Retinal pigment epithelial cell (primary cell): Measurements from ENCODE around the gene DSCAML1.

ENCODE experiments used
- DNase-seq: peaks from one replicate; pipeline ENCODE4 v3.0.0-alpha.2; 2010; ENCODE audit warnings: low read depth
- H3K4me3 ChIP-seq: 2 replicates; pipeline ENCODE4 v1.5.1; 2011; ENCODE audit warnings: mild to moderate bottlenecking, low read length, control low read depth, moderate library complexity
- CTCF ChIP-seq: conservative IDR thresholded peaks from 2 replicates; pipeline ENCODE4 v1.5.1; 2011; ENCODE audit warnings: low read depth, low read length, control low read depth, inconsistent platforms

The DSCAML1 gene

DNA sequence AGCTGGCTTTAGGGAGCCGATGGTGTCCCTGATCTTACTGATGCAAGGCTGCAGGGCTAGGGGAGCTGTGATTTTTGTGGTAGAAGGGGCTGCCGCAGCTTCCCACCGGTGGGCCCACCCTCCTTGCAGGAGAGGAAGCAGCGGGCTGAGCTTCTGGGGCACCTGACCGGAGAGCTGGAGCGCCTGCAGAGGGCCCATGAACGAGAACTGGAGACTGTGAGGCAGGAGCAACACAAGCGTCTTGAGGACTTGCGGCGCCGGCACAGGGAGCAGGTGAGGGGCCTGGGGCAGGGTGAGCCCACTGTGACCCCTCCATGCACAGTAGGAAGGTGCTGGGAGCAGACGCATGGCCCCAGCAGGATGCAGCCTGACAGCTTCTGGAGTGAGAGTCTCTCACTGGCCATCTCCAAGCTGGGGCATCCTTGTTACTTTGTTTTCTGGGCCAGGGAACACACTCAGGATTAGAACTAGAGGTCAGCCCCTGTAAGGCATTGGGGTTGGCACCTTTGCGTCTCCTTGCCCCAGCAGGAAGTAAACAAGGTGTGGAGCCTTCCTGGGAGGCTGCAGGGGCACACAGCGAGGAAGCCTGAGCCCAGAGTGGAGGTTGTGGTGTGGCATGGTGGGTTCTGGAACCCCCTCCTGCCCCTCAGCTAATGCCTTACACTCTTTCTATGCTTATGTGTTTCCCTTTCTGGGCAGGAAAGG, 402.6 kb downstream of the DSCAML1 start:
- TF ChIP-seq CTCF = no peak
- DNase-seq = no peak
- no peak overlapping the region for H3K4me3 ChIP-seq

DNA sequence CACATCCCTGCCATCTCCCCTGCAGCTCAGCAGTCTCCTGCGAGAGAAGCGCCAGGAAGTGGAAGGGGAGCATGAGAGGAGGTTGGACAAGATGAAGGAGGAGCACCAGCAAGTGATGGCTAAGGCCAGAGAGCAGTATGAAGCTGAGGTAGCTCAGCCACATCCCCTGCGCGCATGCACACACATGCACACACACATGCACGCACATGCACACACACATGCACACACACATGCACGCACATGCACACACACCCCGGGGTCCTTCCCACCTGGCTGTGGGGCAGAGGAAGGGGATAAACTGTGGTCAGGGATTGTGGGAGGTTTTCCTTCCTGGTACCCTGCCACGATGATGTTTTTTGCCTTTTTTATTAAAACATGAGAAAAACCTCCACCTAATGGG, 404.0 kb downstream of the DSCAML1 start:
- no peak overlapping the region for H3K4me3 ChIP-seq
- TF ChIP-seq CTCF = no peak
- no peak for DNase-seq

GRCh38 chr11:117392001-117392690, 404.9 kb downstream of the DSCAML1 start:
- H3K4me3 ChIP-seq = no peak overlapping the region
- no peak for TF ChIP-seq CTCF
- no peak for DNase-seq

- no peak for TF ChIP-seq CTCF
- DNase-seq = no peak
- H3K4me3 ChIP-seq = no peak overlapping the region
These were observed 405.8 kb downstream of the DSCAML1 start for GRCh38 chr11:117391181-117391580.

DNA sequence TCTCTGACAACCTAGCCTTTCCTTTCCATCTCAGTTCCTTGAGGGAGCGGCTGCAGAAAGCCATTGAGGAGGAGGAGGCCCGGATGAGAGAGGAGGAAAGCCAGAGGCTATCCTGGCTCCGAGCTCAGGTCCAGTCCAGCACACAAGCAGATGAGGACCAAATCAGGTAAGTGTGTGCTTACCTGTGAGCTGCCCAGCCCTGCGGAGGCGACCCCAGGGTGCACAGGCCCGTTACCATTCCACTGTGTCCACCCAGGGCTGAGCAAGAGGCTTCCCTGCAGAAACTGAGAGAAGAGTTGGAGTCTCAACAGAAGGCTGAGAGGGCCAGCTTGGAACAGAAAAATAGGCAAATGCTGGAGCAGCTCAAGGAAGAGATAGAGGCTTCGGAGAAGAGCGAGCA, 406.3 kb downstream of the DSCAML1 start:
- TF ChIP-seq CTCF = no peak

GRCh38 chr11:117387992-117388755, 408.8 kb downstream of the DSCAML1 start:
- no peak for TF ChIP-seq CTCF
- H3K4me3 ChIP-seq = no peak overlapping the region
- DNase-seq = no peak

More for the DNA sequence above, 406.3 kb downstream of the DSCAML1 start:
- no peak overlapping the region for H3K4me3 ChIP-seq
- DNase-seq = no peak
